K562 (cell line): ENCODE data around the gene ARMC8. TPM values are rescaled to one million over a fixed set of nuclear protein-coding genes. Genes with fewer than 3 reads are reported as not detected.

ENCODE experiments used
- ATAC-seq: fragments of 200-7000 bp; cut with Tn5 transposase; 3 replicates; pipeline ENCODE4 v1.9.1; 2020; ENCODE audit warnings: moderate library complexity
- BruUV-seq: library from RNA; stranded (reverse); fragments of 400-500 nt; replicated peaks from 2 replicates; lab custom pipeline; 2021; lab: Mats Ljungman, UMichigan
- CTCF ChIA-PET: fragments of 300-600 bp; formaldehyde crosslinking; extraction: SDS; loops from one replicate; lab custom pipeline; 2021; ENCODE audit warnings: low intra/inter-chr PET ratio; lab: Yijun Ruan, JAX
- POLR2A ChIA-PET: fragments of 300-600, 350-650 bp; sonication (Branson Sonifier 250); formaldehyde crosslinking; extraction: SDS; loops from one replicate; lab custom pipeline; 2021; ENCODE audit warnings: antibody characterized with exemption, inconsistent platforms; lab: Yijun Ruan, JAX
- DNase-seq, 4 experiments: peaks; one replicate each; pipeline versions ENCODE4 v3.0.0 to v3.0.0-alpha.2; 2011 to 2018; ENCODE audit warnings: low spot score in 3 of 4, mixed read lengths in 3 of 4; ENCODE audit errors: extremely low read depth in 1 of 4
- FAIRE-seq: peaks from 2 replicates; lab custom pipeline; 2011; peaks lifted over from hg19 to GRCh38; lab: Jason Lieb, UNC
- H2AFZ ChIP-seq: 2 replicates; pipeline ENCODE4 v1.6.0; 2011; ENCODE audit warnings: low read depth, low read length, control low read depth, inconsistent platforms
- H3K27ac ChIP-seq: fragments of 200-600 bp; 3 replicates; pipeline ENCODE4 v1.8.0; 2011; ENCODE audit warnings: low read depth, mild to moderate bottlenecking, control low read depth, inconsistent platforms, low read length, moderate library complexity, mixed read lengths; ENCODE audit errors: extremely low read depth
- H3K27me3 ChIP-seq, 2 experiments: fragments of 300-600 bp in 1 of 2; 2 replicates in 1 of 2; 3 replicates in 1 of 2; pipeline versions ENCODE4 v1.6.0 to v1.8.0; 2011; ENCODE audit warnings: inconsistent platforms in 2 of 2, low read length in 2 of 2, mild to moderate bottlenecking in 1 of 2, mixed read lengths in 1 of 2, moderate library complexity in 1 of 2; ENCODE audit not compliant: control insufficient read depth in 2 of 2, insufficient read depth in 2 of 2
- H3K36me3 ChIP-seq: fragments of 300-600 bp; 3 replicates; pipeline ENCODE4 v1.8.0; 2011; ENCODE audit warnings: mild to moderate bottlenecking, low read length, inconsistent platforms; ENCODE audit not compliant: control insufficient read depth, insufficient read depth
- H3K4me1 ChIP-seq, 2 experiments: fragments of 200-600 bp in 1 of 2; replicated peaks in 1 of 2; 2 replicates in 1 of 2; 3 replicates in 1 of 2; pipeline versions ENCODE4 v1.5.1 to v1.8.0; 2011; ENCODE audit warnings: inconsistent platforms in 2 of 2, low read length in 2 of 2, mild to moderate bottlenecking in 1 of 2, mixed read lengths in 1 of 2, moderate library complexity in 1 of 2; ENCODE audit not compliant: control insufficient read depth in 2 of 2, insufficient read depth in 2 of 2
- H3K4me2 ChIP-seq: 2 replicates; pipeline ENCODE4 v1.6.1; 2011; ENCODE audit warnings: low read length, control low read depth, inconsistent platforms, mixed read lengths; ENCODE audit not compliant: insufficient read depth
- H3K4me3 ChIP-seq: fragments of 200-600 bp; sonication (generic), shearing (Covaris generic); 2 replicates; pipeline ENCODE4 v1.5.1; 2016; ENCODE audit warnings: control low read depth, inconsistent platforms
- H3K79me2 ChIP-seq: fragments of 200-600 bp; 3 replicates; pipeline ENCODE4 v1.8.0; 2011; ENCODE audit warnings: low read length, inconsistent platforms; ENCODE audit not compliant: control insufficient read depth, insufficient read depth
- H3K9ac ChIP-seq, 2 experiments: 2 replicates each; pipeline versions ENCODE4 v1.6.0 to v1.6.1; 2011; ENCODE audit warnings: low read depth in 2 of 2, low read length in 2 of 2, control low read depth in 1 of 2, inconsistent platforms in 1 of 2, mild to moderate bottlenecking in 1 of 2, mixed read lengths in 1 of 2; ENCODE audit not compliant: insufficient read depth in 1 of 2
- H3K9me1 ChIP-seq: one replicate; pipeline ENCODE4 v1.6.0; 2011; ENCODE audit warnings: inconsistent platforms, mild to moderate bottlenecking, low read length, moderate library complexity; ENCODE audit not compliant: control insufficient read depth, insufficient read depth
- H3K9me3 ChIP-seq: replicated peaks from 2 replicates; pipeline ENCODE4 v1.5.1; 2011; ENCODE audit warnings: low read depth, low read length, inconsistent platforms; ENCODE audit not compliant: control insufficient read depth, insufficient read depth
- H4K20me1 ChIP-seq: replicated peaks from 2 replicates; pipeline ENCODE4 v1.6.1; 2011; ENCODE audit warnings: low read length, inconsistent platforms, mixed read lengths; ENCODE audit not compliant: control insufficient read depth, insufficient read depth
- CREM ChIP-seq: IDR thresholded peaks from 2 replicates; pipeline ENCODE4 v1.6.1; 2014; ENCODE audit warnings: antibody characterized with exemption, low read depth
- E2F6 ChIP-seq, 2 experiments: IDR thresholded peaks; 2 replicates each; pipeline ENCODE4 v1.6.1; 2011; ENCODE audit warnings: borderline replicate concordance in 1 of 2, control low read depth in 1 of 2, low read depth in 1 of 2, low read length in 1 of 2, mild to moderate bottlenecking in 1 of 2, mixed read lengths in 1 of 2, moderate library complexity in 1 of 2; ENCODE audit not compliant: insufficient read depth in 1 of 2, insufficient read length in 1 of 2, poor library complexity in 1 of 2, severe bottlenecking in 1 of 2; ENCODE audit errors: extremely low read depth in 1 of 2
- MAZ ChIP-seq, 2 experiments: fragments of 450-650 bp in 1 of 2; sonication (generic) in 1 of 2; formaldehyde crosslinking; IDR thresholded peaks in 1 of 2; conservative IDR thresholded peaks in 1 of 2; 2 replicates each; pipeline versions ENCODE4 v1.4.0 to v1.5.0; 2020; ENCODE audit warnings: mild to moderate bottlenecking in 1 of 2, missing genetic modification reagents in 1 of 2
- NRF1 ChIP-seq, 2 experiments: fragments of 450-650 bp; IDR thresholded peaks in 1 of 2; conservative IDR thresholded peaks in 1 of 2; 2 replicates each; pipeline ENCODE4 v1.6.1; 2014; ENCODE audit warnings: mild to moderate bottlenecking in 2 of 2
- PKNOX1 ChIP-seq: fragments of 450-650 bp; IDR thresholded peaks from 2 replicates; pipeline ENCODE4 v1.6.1; 2016
- RBM22 ChIP-seq: fragments of 200-400 bp; formaldehyde crosslinking; IDR thresholded peaks from 2 replicates; pipeline ENCODE4 v1.6.1; 2018; ENCODE audit warnings: low read length, low read depth; ENCODE audit not compliant: poor library complexity, severe bottlenecking
- WGBS: fragments of 100-300 bp; shearing (Covaris generic); methylation state at CpG from one replicate; pipeline ENCODE4 v1.1.6; 2016; ENCODE audit warnings: low coverage, mixed read lengths; ENCODE audit not compliant: insufficient coverage; ENCODE audit errors: missing lambda C conversion rate; 5-methylcytosine and 5-hydroxymethylcytosine counted together
- in situ Hi-C: fragments of 300-500 bp; cut with MboI; formaldehyde crosslinking; loops from 4 replicates; pipeline ENCODE4 v1.15.0; 2018; ENCODE audit warnings: inconsistent platforms, mixed read lengths
- intact Hi-C: fragments of 100-400 bp; cut with micrococcal nuclease; formaldehyde crosslinking; loops from 2 replicates; pipeline ENCODE4 v1.14.2; 2022
- polyA plus RNA-seq, 8 experiments: library from polyadenylated mRNA; depleted of rRNA in 4 of 8; stranded (reverse) in 5 of 8; unstranded in 3 of 8; fragments of >200 nt; fragmentation: Nextera tagmentation in 2 of 8; fragmentation: Illumina TruSeq in 1 of 8; extraction: Ambion mirVana in 2 of 8; extraction: Trizol in 1 of 8; gene quantifications; 2 replicates each; pipeline versions ENCODE4 v1.2.1 to v1.2.3, GENCODE V29; 2011 to 2014; ENCODE audit warnings: inconsistent platforms in 1 of 8, missing spikeins in 1 of 8
- total RNA-seq, 7 experiments: library from RNA; depleted of rRNA in 6 of 7; stranded (reverse); fragments of >200 nt in 6 of 7; fragmentation: Illumina TruSeq in 2 of 7; extraction: Trizol in 2 of 7; gene quantifications; 2 replicates each; pipeline versions ENCODE4 v1.2.1 to v1.2.3, GENCODE V29; 2011 to 2021; ENCODE audit warnings: low replicate concordance in 1 of 7

Gene ARMC8
- total and polyA plus RNA-seq, 9 of the 15 experiments (the other 6 are each of a cell fraction or from before 2014, with no cell fraction given) = 22.4 to 76.1 (median 37.3) TPM

- TF ChIP-seq MAZ (CRISPR knock-in tag; conservative IDR thresholded peaks at IDR 0.05 in 1 of 2, IDR thresholded peaks at IDR 0.05 in 1 of 2) (peak in 1 of 2 experiments; percentile 21; a peak in 2 of 4 replicates), E2F6 (IDR thresholded peaks at IDR 0.05; ENCODE audit: borderline replicate concordance in 1 of 2, extremely low read depth in 1 of 2, insufficient read depth in 1 of 2, insufficient read length in 1 of 2, low read depth in 1 of 2, low read length in 1 of 2, poor library complexity in 1 of 2, severe bottlenecking in 1 of 2) (peak in 1 of 2 experiments; percentile 8)
These were observed 142.3 kb downstream of the ARMC8 start, which contains the start of gene NME9 (continued) for GRCh38 chr3:138329127-138329983.

- H3K4me2 ChIP-seq = peak overlapping the region; percentile 83
- peak overlapping the region; percentile 57 for H3K4me3 ChIP-seq
- no peak for FAIRE-seq
- TF ChIP-seq PKNOX1 (peak; percentile 10; the same call in 1 of the 2 replicates), NRF1 (conservative IDR thresholded peaks at IDR 0.05 in 1 of 2, IDR thresholded peaks at IDR 0.05 in 1 of 2) (0 out of 4 replicates have a peak, but pooled peaks of 1 of the 2 experiments have one; percentile 24), CREM (peak; percentile 1; the same call in 1 of the 2 replicates), RBM22 (no peak)
- TF ChIP-seq, all 486 proteins: peak for 3
- Histone ChIP-seq H3K4me1 (peaks cover 6 to 10% of the 10 kb centered on the region in 2 experiments; a peak in 4 of 5 replicates), H4K20me1 (no peaks in the 10 kb centered on the region), H3K9me1 (no peaks in the 10 kb centered on the region), H3K9me3 (no peaks in the 10 kb centered on the region), H3K27me3 (no peaks in the 10 kb centered on the region; a peak in 1 of 5 replicates), H3K36me3 (no peaks in the 10 kb centered on the region), H3K79me2 (no peaks in the 10 kb centered on the region), H3K9ac (no peak overlapping the region), H2AFZ (peak overlapping the region; percentile 90; the same call in 1 of the 2 replicates), H3K27ac (no peak overlapping the region)
- intact Hi-C loops (loop anchor here (1.0 to 10.0 kb wide), 4 partner anchors 55 to 265 kb away; no protein-coding TSS in a partner anchor), in situ Hi-C loops (no loop called here)
- ATAC-seq (no peak), DNase-seq (no peak)
- POLR2A ChIA-PET = no interaction called here
- WGBS = 11% methylated on average over 5 of the region's 7 CpGs
- CTCF ChIA-PET = interaction anchor here (0.5 kb wide), 1 partner anchor 590 kb away, joined by 3 read pairs; no protein-coding TSS in a partner anchor
- no TSS peak for BruUV-seq
These were observed 142.8 kb downstream of the ARMC8 start for GRCh38 chr3:138329984-138330293.
